Ovary (tissue), 9 donors: ENCODE data around the gene TM9SF4. TPM values are rescaled to one million over a fixed set of nuclear protein-coding genes. Genes with fewer than 3 reads are reported as not detected.

Experiments
- DNase-seq, 5 donors: peaks; one replicate each; pipeline ENCODE4 v3.0.0-alpha.2; 2019 to 2020
- H3K27ac ChIP-seq, 2 donors: fragments of 200-600 bp; one replicate each; pipeline versions ENCODE4 v1.5.1 to v1.8.0; 2019 to 2022
- H3K27me3 ChIP-seq: fragments of 200-600 bp; one replicate; pipeline ENCODE4 v1.8.0; 2022
- H3K36me3 ChIP-seq: fragments of 200-600 bp; sonication (generic); one replicate; pipeline ENCODE4 v1.5.1; 2019
- H3K4me1 ChIP-seq: one replicate; pipeline ENCODE4 v1.8.1; 2013; ENCODE audit warnings: mild to moderate bottlenecking, moderate library complexity; ENCODE audit not compliant: insufficient read depth
- H3K4me3 ChIP-seq: fragments of 200-600 bp; sonication (generic); one replicate; pipeline ENCODE4 v1.5.1; 2017
- H3K9me3 ChIP-seq, 2 donors: fragments of 200-600 bp in 1 of 2; sonication (generic) in 1 of 2; one replicate each; pipeline versions ENCODE4 v1.5.1 to v1.8.1; 2013 to 2019; ENCODE audit warnings: mild to moderate bottlenecking in 1 of 2, moderate library complexity in 1 of 2
- CTCF ChIP-seq, 3 donors: fragments of 450-650 bp in 2 of 3; fragments of 200-600 bp in 1 of 3; IDR thresholded peaks; one replicate each; pipeline versions ENCODE4 v1.5.1 to v1.8.0; 2016 to 2022; ENCODE audit warnings: antibody characterized with exemption in 3 of 3, mild to moderate bottlenecking in 1 of 3
- EP300 ChIP-seq: sonication (generic); formaldehyde crosslinking; IDR thresholded peaks from one replicate; pipeline ENCODE4 v1.6.1; 2017; ENCODE audit warnings: antibody characterized with exemption
- POLR2A ChIP-seq: fragments of 450-650 bp; IDR thresholded peaks from one replicate; pipeline ENCODE4 v1.6.1; 2017; ENCODE audit warnings: antibody characterized with exemption, mild to moderate bottlenecking, moderate library complexity
- WGBS, 3 donors: extraction: QIAGEN DNeasy Blood & Tissue Kit in 1 of 3; methylation state at CpG; one replicate each; pipeline versions ENCODE4 v1.1.5 to v1.1.7; 2013 to 2017; 5-methylcytosine and 5-hydroxymethylcytosine counted together
- intact Hi-C, 4 donors: fragments of 100-400 bp; cut with DNase I; formaldehyde crosslinking; loops; one replicate each; pipeline versions ENCODE4 v1.11.0 to v1.15.1; 2022 to 2023
- polyA plus RNA-seq, 2 donors: library from polyadenylated mRNA; stranded (reverse); fragments of 200-250 nt in 1 of 2; fragments of 350-450 nt in 1 of 2; fragmentation: Illumina TruSeq in 1 of 2; extraction: RNeasy Lipid Tissue Mini Kit (QIAGEN cat#74804) in 1 of 2; gene quantifications; one replicate each; pipeline ENCODE4 v1.2.3, GENCODE V29; 2013 to 2014
- total RNA-seq, 7 donors: library from RNA; depleted of rRNA in 2 of 7; stranded (reverse); fragments of >200 nt in 2 of 7; fragmentation: NEBNext Ultra II Directional in 3 of 7; extraction: Animal tissue kit (Norgen Biotek cat#: 25700) in 3 of 7; gene quantifications; one replicate each; pipeline versions ENCODE4 v1.1.0 to v1.2.4, GENCODE V29; 2016 to 2023
- donor health status: DM: no; HTN: no; CAD: no; lungs with moderate emphysema.
- donor health status: DM: no; HTN: no; CAD: no.
- donor health status: Bipolar disorder and iron deficiency.
- donor health status: DM: yes; HTN: yes; CAD: no.
- donor health status: DM: no; HTN: no; CAD: no.
- donor health status: DM: yes; HTN: yes; CAD: no.

TM9SF4 gene
- total and polyA plus RNA-seq, 9 donors: 16.2 to 51.0 (median 37.2) TPM

- no peak overlapping the region for H3K4me3 ChIP-seq
- no peaks in the 10 kb centered on the region for H3K9me3 ChIP-seq
- intact Hi-C loops: no loop called here
- no peaks in the 10 kb centered on the region for H3K27me3 ChIP-seq
- no peak overlapping the region for H3K27ac ChIP-seq
- H3K4me1 ChIP-seq: no peaks in the 10 kb centered on the region
- TF ChIP-seq POLR2A (no peak), EP300 (no peak), CTCF (IDR thresholded peaks at IDR 0.05) (no peak)
- no peaks in the 10 kb centered on the region for H3K36me3 ChIP-seq
- WGBS, 3 donors: 95 to 97% (median 96%) methylated on average over 8 of the region's 8 CpGs
- no peak for DNase-seq
Measured at GRCh38 chr20:32138921-32139320, 29.4 kb downstream of the TM9SF4 start.

- H3K4me3 ChIP-seq: no peak overlapping the region
- WGBS, 3 donors: 86 to 90% (median 89%) methylated on average over 3 of the region's 3 CpGs
- no peaks in the 10 kb centered on the region for H3K36me3 ChIP-seq
Measured at GRCh38 chr20:32139947-32140346, 30.4 kb downstream of the TM9SF4 start.

DNA sequence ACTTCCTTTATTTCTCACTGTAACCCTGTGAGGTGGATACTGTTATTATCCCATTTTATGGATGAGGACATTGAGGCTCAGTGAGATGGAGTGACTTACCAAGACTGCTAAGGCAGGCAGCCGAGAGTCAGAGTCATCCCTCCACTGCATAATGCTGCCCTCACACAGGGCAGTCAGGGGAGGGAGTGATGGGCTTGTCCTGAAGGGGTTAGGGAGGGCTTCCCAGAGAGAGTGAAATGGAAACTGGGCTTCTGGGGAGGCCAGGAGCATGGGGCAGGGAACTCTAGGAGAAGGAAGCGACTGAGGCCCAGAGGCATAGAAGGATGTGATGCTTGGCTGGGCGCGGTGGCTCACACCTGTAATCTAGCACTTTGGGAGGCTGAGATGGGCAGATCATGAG is 31.1 kb downstream of the TM9SF4 start:
- H3K4me3 ChIP-seq: no peak overlapping the region
- no peaks in the 10 kb centered on the region for H3K27me3 ChIP-seq
- H3K27ac ChIP-seq: no peak overlapping the region
- H3K36me3 ChIP-seq: no peaks in the 10 kb centered on the region
- intact Hi-C loops: no loop called here
- 75 to 97% (median 93%) methylated on average over 4 of the region's 4 CpGs for WGBS, 3 donors
- TF ChIP-seq EP300: no peak
- no peak for TF ChIP-seq POLR2A
- TF ChIP-seq CTCF (IDR thresholded peaks at IDR 0.05): no peak
- H3K9me3 ChIP-seq: no peaks in the 10 kb centered on the region
- no peak for DNase-seq
- H3K4me1 ChIP-seq: no peaks in the 10 kb centered on the region

More at GRCh38 chr20:32139947-32140346, 30.4 kb downstream of the TM9SF4 start:
- DNase-seq: no peak
- Histone ChIP-seq H3K27me3 (no peaks in the 10 kb centered on the region), H3K4me1 (no peaks in the 10 kb centered on the region), H3K27ac (no peak overlapping the region), H3K9me3 (no peaks in the 10 kb centered on the region)
- intact Hi-C loops: no loop called here
- TF ChIP-seq POLR2A: no peak

DNA sequence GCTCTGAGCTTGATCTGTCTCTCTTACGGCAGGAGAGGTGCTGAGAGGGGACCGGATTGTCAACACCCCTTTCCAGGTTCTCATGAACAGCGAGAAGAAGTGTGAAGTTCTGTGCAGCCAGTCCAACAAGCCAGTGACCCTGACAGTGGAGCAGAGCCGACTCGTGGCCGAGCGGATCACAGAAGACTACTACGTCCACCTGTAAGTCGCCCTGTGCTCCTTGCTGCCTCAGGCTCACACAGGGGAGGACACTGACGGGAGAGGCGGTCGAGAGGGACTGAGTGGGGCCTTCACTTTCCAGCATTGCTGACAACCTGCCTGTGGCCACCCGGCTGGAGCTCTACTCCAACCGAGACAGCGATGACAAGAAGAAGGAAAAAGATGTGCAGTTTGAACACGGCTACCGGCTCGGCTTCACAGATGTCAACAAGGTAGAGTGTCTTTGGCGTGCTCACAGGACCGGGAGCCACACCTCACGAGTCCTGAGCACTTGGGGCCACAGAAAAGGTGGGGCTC is 32.0 kb downstream of the TM9SF4 start:
- peak in 1 of 5 donors; percentile 6 for DNase-seq
- Histone ChIP-seq H3K4me3 (no peak overlapping the region), H3K36me3 (no peaks in the 10 kb centered on the region), H3K27ac (no peak overlapping the region), H3K9me3 (no peaks in the 10 kb centered on the region), H3K27me3 (no peaks in the 10 kb centered on the region), H3K4me1 (no peaks in the 10 kb centered on the region)
- 93 to 95% (median 94%) methylated on average over 21 of the region's 21 CpGs for WGBS, 3 donors
- intact Hi-C loops: no loop called here
- TF ChIP-seq POLR2A: no peak
- no peak for TF ChIP-seq EP300
- no peak for TF ChIP-seq CTCF (IDR thresholded peaks at IDR 0.05)

- Histone ChIP-seq H3K4me3 (no peak overlapping the region), H3K27ac (no peak overlapping the region), H3K4me1 (no peaks in the 10 kb centered on the region), H3K36me3 (no peaks in the 10 kb centered on the region), H3K27me3 (no peaks in the 10 kb centered on the region), H3K9me3 (no peaks in the 10 kb centered on the region)
- no peak for TF ChIP-seq POLR2A
- TF ChIP-seq CTCF (IDR thresholded peaks at IDR 0.05): no peak
- no peak for TF ChIP-seq EP300
- WGBS, 3 donors: 79 to 93% (median 87%) methylated on average over 5 of the region's 5 CpGs
- no peak for DNase-seq
- intact Hi-C loops: no loop called here
Measured at GRCh38 chr20:32142088-32142487, 32.6 kb downstream of the TM9SF4 start.
